ENCODE data around the gene TMOD1.

DNA sequence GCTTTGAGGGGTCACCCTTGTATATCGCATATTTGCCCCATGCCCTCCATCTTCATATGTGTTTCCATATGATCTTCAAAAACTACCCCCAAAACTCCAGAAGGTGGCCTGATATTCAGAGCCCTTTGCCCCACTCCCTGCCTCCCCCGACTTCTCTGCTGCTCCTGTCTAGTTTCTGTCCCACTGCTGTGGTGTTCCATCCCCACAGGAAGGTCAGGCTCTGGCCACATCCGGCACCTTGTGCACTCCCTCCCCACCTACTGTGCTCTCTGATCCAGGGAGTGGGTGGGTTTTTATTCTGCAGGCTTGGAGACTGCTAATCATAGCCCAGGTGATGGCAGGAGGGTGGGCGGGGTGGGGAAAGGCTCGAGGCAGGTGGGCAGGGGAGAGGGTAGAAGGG is 52.4 kb downstream of the TMOD1 start:
- TF ChIP-seq JUNB (CRISPR knock-in tag; IDR thresholded peaks at IDR 0.05; ENCODE audit: borderline replicate concordance) (no peak), THYN1 (CRISPR knock-in tag; IDR thresholded peaks at IDR 0.05; ENCODE audit: borderline replicate concordance, low read depth) (no peak), ONECUT2 (CRISPR knock-in tag; IDR thresholded peaks at IDR 0.05) (no peak), ZFP90 (CRISPR knock-in tag; IDR thresholded peaks at IDR 0.05; ENCODE audit: borderline replicate concordance) (no peak), EP300 (IDR thresholded peaks at IDR 0.05; ENCODE audit: low read depth in 2 of 2, low read length in 2 of 2) (no peak), EP300 (CRISPR knock-in tag; IDR thresholded peaks at IDR 0.05; ENCODE audit: borderline replicate concordance) (no peak), POLR2AphosphoS5 (IDR thresholded peaks at IDR 0.05; ENCODE audit: low read depth, low read length) (no peak), CBFB (CRISPR knock-in tag; IDR thresholded peaks at IDR 0.05) (no peak), ESRRA (CRISPR knock-in tag; IDR thresholded peaks at IDR 0.05; ENCODE audit: low read depth) (no peak), ZNF121 (CRISPR knock-in tag; IDR thresholded peaks at IDR 0.05) (no peak), JUND (CRISPR knock-in tag; IDR thresholded peaks at IDR 0.05) (no peak), POLR2A (IDR thresholded peaks at IDR 0.05; ENCODE audit: insufficient read depth in 1 of 2, low read depth in 2 of 2, low read length in 2 of 2) (no peak)
- TF ChIP-seq, protein P1, sequence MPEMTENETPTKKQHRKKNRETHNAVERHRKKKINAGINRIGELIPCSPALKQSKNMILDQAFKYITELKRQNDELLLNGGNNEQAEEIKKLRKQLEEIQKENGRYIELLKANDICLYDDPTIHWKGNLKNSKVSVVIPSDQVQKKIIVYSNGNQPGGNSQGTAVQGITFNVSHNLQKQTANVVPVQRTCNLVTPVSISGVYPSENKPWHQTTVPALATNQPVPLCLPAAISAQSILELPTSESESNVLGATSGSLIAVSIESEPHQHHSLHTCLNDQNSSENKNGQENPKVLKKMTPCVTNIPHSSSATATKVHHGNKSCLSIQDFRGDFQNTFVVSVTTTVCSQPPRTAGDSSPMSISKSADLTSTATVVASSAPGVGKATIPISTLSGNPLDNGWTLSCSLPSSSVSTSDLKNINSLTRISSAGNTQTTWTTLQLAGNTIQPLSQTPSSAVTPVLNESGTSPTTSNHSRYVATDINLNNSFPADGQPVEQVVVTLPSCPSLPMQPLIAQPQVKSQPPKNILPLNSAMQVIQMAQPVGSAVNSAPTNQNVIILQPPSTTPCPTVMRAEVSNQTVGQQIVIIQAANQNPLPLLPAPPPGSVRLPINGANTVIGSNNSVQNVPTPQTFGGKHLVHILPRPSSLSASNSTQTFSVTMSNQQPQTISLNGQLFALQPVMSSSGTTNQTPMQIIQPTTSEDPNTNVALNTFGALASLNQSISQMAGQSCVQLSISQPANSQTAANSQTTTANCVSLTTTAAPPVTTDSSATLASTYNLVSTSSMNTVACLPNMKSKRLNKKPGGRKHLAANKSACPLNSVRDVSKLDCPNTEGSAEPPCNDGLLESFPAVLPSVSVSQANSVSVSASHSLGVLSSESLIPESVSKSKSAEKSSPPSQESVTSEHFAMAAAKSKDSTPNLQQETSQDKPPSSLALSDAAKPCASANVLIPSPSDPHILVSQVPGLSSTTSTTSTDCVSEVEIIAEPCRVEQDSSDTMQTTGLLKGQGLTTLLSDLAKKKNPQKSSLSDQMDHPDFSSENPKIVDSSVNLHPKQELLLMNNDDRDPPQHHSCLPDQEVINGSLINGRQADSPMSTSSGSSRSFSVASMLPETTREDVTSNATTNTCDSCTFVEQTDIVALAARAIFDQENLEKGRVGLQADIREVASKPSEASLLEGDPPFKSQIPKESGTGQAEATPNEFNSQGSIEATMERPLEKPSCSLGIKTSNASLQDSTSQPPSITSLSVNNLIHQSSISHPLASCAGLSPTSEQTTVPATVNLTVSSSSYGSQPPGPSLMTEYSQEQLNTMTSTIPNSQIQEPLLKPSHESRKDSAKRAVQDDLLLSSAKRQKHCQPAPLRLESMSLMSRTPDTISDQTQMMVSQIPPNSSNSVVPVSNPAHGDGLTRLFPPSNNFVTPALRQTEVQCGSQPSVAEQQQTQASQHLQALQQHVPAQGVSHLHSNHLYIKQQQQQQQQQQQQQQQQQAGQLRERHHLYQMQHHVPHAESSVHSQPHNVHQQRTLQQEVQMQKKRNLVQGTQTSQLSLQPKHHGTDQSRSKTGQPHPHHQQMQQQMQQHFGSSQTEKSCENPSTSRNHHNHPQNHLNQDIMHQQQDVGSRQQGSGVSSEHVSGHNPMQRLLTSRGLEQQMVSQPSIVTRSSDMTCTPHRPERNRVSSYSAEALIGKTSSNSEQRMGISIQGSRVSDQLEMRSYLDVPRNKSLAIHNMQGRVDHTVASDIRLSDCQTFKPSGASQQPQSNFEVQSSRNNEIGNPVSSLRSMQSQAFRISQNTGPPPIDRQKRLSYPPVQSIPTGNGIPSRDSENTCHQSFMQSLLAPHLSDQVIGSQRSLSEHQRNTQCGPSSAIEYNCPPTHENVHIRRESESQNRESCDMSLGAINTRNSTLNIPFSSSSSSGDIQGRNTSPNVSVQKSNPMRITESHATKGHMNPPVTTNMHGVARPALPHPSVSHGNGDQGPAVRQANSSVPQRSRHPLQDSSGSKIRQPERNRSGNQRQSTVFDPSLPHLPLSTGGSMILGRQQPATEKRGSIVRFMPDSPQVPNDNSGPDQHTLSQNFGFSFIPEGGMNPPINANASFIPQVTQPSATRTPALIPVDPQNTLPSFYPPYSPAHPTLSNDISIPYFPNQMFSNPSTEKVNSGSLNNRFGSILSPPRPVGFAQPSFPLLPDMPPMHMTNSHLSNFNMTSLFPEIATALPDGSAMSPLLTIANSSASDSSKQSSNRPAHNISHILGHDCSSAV (CRISPR knock-in tag; IDR thresholded peaks at IDR 0.05; ENCODE audit: borderline replicate concordance): no peak
- TF ChIP-seq, protein P2, sequence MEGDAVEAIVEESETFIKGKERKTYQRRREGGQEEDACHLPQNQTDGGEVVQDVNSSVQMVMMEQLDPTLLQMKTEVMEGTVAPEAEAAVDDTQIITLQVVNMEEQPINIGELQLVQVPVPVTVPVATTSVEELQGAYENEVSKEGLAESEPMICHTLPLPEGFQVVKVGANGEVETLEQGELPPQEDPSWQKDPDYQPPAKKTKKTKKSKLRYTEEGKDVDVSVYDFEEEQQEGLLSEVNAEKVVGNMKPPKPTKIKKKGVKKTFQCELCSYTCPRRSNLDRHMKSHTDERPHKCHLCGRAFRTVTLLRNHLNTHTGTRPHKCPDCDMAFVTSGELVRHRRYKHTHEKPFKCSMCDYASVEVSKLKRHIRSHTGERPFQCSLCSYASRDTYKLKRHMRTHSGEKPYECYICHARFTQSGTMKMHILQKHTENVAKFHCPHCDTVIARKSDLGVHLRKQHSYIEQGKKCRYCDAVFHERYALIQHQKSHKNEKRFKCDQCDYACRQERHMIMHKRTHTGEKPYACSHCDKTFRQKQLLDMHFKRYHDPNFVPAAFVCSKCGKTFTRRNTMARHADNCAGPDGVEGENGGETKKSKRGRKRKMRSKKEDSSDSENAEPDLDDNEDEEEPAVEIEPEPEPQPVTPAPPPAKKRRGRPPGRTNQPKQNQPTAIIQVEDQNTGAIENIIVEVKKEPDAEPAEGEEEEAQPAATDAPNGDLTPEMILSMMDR (CRISPR knock-in tag; IDR thresholded peaks at IDR 0.05): no peak
